Loucy (cell line): Measurements from ENCODE around the gene MFN1.

Source experiments
- H2AFZ ChIP-seq: fragments of 200-600 bp; sonication (generic); 2 replicates; pipeline ENCODE4 v1.6.0; 2016; ENCODE audit warnings: antibody characterized with exemption, mild to moderate bottlenecking, low read length, moderate library complexity
- H3F3A ChIP-seq: fragments of 200-600 bp; 2 replicates; pipeline ENCODE4 v1.6.0; 2016; ENCODE audit warnings: antibody characterized with exemption, low read depth, mild to moderate bottlenecking
- H3K27me3 ChIP-seq: fragments of 200-600 bp; sonication (generic); 2 replicates; pipeline ENCODE4 v1.6.1; 2014; ENCODE audit warnings: low read length, mild to moderate bottlenecking; ENCODE audit not compliant: insufficient read depth, poor library complexity, severe bottlenecking
- H3K36me3 ChIP-seq: fragments of 200-600 bp; sonication (generic); 2 replicates; pipeline ENCODE4 v1.6.1; 2016; ENCODE audit warnings: low read length; ENCODE audit not compliant: insufficient read depth
- H3K4me1 ChIP-seq: fragments of 200-600 bp; sonication (generic); 2 replicates; pipeline ENCODE4 v1.5.1; 2014; ENCODE audit warnings: low read length, mild to moderate bottlenecking; ENCODE audit not compliant: insufficient read depth, poor library complexity, severe bottlenecking
- H3K4me2 ChIP-seq: fragments of 200-600 bp; sonication (generic); 2 replicates; pipeline ENCODE4 v1.6.0; 2014; ENCODE audit warnings: antibody characterized with exemption, low read length, low read depth, mild to moderate bottlenecking; ENCODE audit not compliant: poor library complexity, severe bottlenecking
- H3K4me3 ChIP-seq: fragments of 200-600 bp; sonication (generic); 2 replicates; pipeline ENCODE4 v1.5.1; 2014; ENCODE audit warnings: low read length, mild to moderate bottlenecking, mixed read lengths; ENCODE audit not compliant: poor library complexity, severe bottlenecking
- H3K79me2 ChIP-seq: fragments of 200-600 bp; sonication (generic); 2 replicates; pipeline ENCODE4 v1.6.1; 2014; ENCODE audit warnings: low read length; ENCODE audit not compliant: insufficient read depth
- H3K9ac ChIP-seq: fragments of 200-600 bp; sonication (generic); 2 replicates; pipeline ENCODE4 v1.6.0; 2014; ENCODE audit warnings: mild to moderate bottlenecking, low read depth, low read length, moderate library complexity; ENCODE audit not compliant: poor library complexity, severe bottlenecking
- H3K9me2 ChIP-seq: fragments of 200-600 bp; sonication (generic); replicated peaks from 2 replicates; pipeline ENCODE4 v1.6.1; 2016; ENCODE audit warnings: low read depth, low read length, mixed read lengths
- H3K9me3 ChIP-seq: fragments of 200-600 bp; sonication (generic); 2 replicates; pipeline ENCODE4 v1.6.1; 2014; ENCODE audit warnings: mild to moderate bottlenecking, antibody characterized with exemption, low read length, low read depth; ENCODE audit not compliant: insufficient read depth
- H4K20me1 ChIP-seq: fragments of 200-600 bp; sonication (generic); 2 replicates; pipeline ENCODE4 v1.6.0; 2014; ENCODE audit warnings: antibody characterized with exemption, low read length, mild to moderate bottlenecking; ENCODE audit not compliant: insufficient read depth, poor library complexity, severe bottlenecking
- EZH2phosphoT487 ChIP-seq: fragments of 200-600 bp; IDR thresholded peaks from 2 replicates; pipeline ENCODE4 v1.6.1; 2018; ENCODE audit warnings: antibody characterized with exemption, mild to moderate bottlenecking, moderate library complexity, borderline replicate concordance
- TF ChIP-seq, protein P1 (sequence below): fragments of 200-600 bp; sonication (generic); conservative IDR thresholded peaks from 2 replicates; pipeline ENCODE4 v1.5.1; 2014; ENCODE audit warnings: mild to moderate bottlenecking, antibody characterized with exemption, low read length

The MFN1 gene

DNA sequence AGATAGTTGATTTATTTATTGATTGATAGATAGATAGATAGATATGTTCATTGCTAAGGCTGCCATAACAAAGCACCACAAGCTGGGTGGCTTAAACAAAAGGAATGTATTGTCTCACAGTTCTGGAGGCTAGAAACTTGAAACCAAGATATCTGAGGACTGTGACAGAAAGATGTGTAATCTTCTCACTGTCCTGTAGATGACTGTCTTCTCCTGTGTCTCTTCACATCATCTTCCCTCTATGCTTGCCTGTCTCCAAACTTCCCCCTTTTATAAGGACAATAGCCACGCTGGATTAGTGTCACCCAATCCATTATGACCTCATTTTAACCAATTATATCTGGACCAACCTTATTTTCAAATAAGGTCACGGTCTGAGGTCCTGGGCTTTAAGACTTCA, 62.8 kb downstream of the MFN1 start:
- Histone ChIP-seq H2AFZ (no peak overlapping the region), H3K27me3 (no peaks in the 10 kb centered on the region), H3F3A (no peaks in the 10 kb centered on the region; the same call in 1 of the 2 replicates), H3K9me2 (no peaks in the 10 kb centered on the region), H3K9me3 (no peaks in the 10 kb centered on the region), H3K79me2 (no peaks in the 10 kb centered on the region), H3K36me3 (peaks cover 12% of the 10 kb centered on the region; the same call in 1 of the 2 replicates), H3K9ac (no peak overlapping the region), H3K4me1 (no peaks in the 10 kb centered on the region), H4K20me1 (no peaks in the 10 kb centered on the region), H3K4me2 (no peak overlapping the region), H3K4me3 (no peak overlapping the region)
- no peak for TF ChIP-seq EZH2phosphoT487
- TF ChIP-seq, protein P1, sequence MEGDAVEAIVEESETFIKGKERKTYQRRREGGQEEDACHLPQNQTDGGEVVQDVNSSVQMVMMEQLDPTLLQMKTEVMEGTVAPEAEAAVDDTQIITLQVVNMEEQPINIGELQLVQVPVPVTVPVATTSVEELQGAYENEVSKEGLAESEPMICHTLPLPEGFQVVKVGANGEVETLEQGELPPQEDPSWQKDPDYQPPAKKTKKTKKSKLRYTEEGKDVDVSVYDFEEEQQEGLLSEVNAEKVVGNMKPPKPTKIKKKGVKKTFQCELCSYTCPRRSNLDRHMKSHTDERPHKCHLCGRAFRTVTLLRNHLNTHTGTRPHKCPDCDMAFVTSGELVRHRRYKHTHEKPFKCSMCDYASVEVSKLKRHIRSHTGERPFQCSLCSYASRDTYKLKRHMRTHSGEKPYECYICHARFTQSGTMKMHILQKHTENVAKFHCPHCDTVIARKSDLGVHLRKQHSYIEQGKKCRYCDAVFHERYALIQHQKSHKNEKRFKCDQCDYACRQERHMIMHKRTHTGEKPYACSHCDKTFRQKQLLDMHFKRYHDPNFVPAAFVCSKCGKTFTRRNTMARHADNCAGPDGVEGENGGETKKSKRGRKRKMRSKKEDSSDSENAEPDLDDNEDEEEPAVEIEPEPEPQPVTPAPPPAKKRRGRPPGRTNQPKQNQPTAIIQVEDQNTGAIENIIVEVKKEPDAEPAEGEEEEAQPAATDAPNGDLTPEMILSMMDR = no peak

DNA sequence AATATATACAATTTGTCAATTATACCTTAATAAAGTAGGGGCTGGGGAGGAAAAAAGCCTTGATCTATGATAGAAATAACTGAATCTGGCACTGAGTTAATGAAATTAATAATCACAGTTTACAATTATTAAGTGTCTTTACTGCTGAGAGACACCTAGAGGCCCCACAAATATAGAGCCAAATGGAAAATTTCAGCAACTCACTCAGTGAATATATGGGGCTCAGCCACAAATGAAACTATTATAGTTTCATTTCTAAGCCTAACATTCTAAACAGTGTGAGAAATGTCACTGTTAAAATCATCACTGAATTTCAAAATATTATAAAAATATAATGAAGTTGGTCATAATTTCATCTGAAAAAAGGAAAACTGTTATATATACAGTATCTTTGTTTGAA, 63.5 kb downstream of the MFN1 start:
- H3K9me2 ChIP-seq = no peaks in the 10 kb centered on the region
- TF ChIP-seq EZH2phosphoT487 = no peak
- TF ChIP-seq, protein P1 = no peak

DNA sequence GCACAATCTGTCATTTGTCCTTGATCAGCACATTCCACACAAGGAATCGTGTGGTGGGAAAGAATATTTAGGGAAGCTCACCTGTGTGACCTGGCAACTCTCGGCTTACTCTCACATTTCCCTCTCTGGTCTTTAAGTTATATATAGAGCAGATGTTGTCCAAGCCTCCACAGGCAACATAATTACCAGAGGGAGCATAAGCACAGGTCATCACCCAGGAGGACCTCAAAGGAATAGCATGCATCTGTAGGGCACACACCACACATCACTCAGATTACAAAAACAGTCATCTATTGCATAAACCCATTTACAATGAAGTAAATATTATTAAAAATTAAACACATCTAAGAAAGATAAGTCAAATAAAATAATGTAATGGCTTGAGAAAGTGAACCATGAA, 67.3 kb downstream of the MFN1 start:
- no peak for TF ChIP-seq EZH2phosphoT487
- TF ChIP-seq, protein P1 = no peak
- Histone ChIP-seq H3K9ac (no peak overlapping the region), H3K36me3 (peaks cover 25% of the 10 kb centered on the region), H3K9me2 (no peaks in the 10 kb centered on the region), H3K79me2 (no peaks in the 10 kb centered on the region), H3K4me1 (no peaks in the 10 kb centered on the region), H3K9me3 (no peaks in the 10 kb centered on the region), H3K4me3 (no peak overlapping the region), H2AFZ (no peak overlapping the region), H4K20me1 (no peaks in the 10 kb centered on the region), H3F3A (no peaks in the 10 kb centered on the region), H3K27me3 (no peaks in the 10 kb centered on the region), H3K4me2 (no peak overlapping the region)

More for the DNA sequence above, 63.5 kb downstream of the MFN1 start:
- H3K36me3 ChIP-seq = peaks cover 12% of the 10 kb centered on the region; the same call in 1 of the 2 replicates
- no peak overlapping the region for H2AFZ ChIP-seq
- no peaks in the 10 kb centered on the region for H3K27me3 ChIP-seq
- H3F3A ChIP-seq = no peaks in the 10 kb centered on the region; the same call in 1 of the 2 replicates
- H3K79me2 ChIP-seq = no peaks in the 10 kb centered on the region
- no peak overlapping the region for H3K9ac ChIP-seq
- no peak overlapping the region for H3K4me3 ChIP-seq
- no peaks in the 10 kb centered on the region for H3K9me3 ChIP-seq
- no peak overlapping the region for H3K4me2 ChIP-seq
- H3K4me1 ChIP-seq = no peaks in the 10 kb centered on the region
- H4K20me1 ChIP-seq = no peaks in the 10 kb centered on the region
